ENCODE measurements around the gene CPED1.

Gene CPED1

DNA sequence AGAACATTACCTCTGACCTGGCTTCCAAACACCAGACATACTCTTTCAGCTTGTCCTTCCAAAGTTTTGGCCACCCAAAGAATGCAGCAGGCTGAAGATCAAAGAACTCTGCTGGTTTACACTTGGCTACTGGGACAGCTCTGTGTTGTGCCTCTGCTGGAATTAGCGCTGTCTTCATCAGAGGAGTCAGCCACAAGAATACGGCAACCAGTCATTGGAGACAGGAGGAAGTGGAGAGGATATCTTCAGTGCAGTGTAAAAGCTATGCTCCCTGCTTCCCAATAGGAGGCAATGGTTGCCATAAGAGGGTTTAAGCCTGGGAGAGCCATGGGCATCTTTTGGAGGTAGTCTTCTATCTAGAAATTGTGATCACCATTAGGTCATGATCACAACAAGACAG lies 213.6 kb downstream of the CPED1 start:
- ChIA-PET POLR2A (no interaction called here), CTCF (no interaction called here)
- Histone ChIP-seq H3K27ac (ENCODE audit: extremely low read depth, low read depth, low read length) (no peak overlapping the region), H3K9me3 (ENCODE audit: control insufficient read depth, insufficient read depth, low read depth, low read length) (no peaks in the 10 kb centered on the region), H3K4me3 (ENCODE audit: low read depth, low read length) (no peak overlapping the region), H3K36me3 (ENCODE audit: control insufficient read depth in 2 of 2, insufficient read depth in 1 of 2, low read length in 2 of 2) (no peaks in the 10 kb centered on the region), H3K4me1 (ENCODE audit: control insufficient read depth, insufficient read depth, low read length) (peaks cover 3% of the 10 kb centered on the region; the same call in 1 of the 2 replicates)
- TF ChIP-seq MEIS1 (CRISPR knock-in tag; IDR thresholded peaks at IDR 0.05; ENCODE audit: borderline replicate concordance) (no peak), ZBTB17 (tag by site-specific recombination; IDR thresholded peaks at IDR 0.05) (no peak), YY1 (tag by site-specific recombination; IDR thresholded peaks at IDR 0.05) (no peak), ZNF211 (tag by site-specific recombination; IDR thresholded peaks at IDR 0.05; ENCODE audit: low read depth) (no peak), ZNF521 (tag by site-specific recombination; IDR thresholded peaks at IDR 0.05) (no peak), ZNF785 (tag by site-specific recombination; IDR thresholded peaks at IDR 0.05) (no peak)

DNA sequence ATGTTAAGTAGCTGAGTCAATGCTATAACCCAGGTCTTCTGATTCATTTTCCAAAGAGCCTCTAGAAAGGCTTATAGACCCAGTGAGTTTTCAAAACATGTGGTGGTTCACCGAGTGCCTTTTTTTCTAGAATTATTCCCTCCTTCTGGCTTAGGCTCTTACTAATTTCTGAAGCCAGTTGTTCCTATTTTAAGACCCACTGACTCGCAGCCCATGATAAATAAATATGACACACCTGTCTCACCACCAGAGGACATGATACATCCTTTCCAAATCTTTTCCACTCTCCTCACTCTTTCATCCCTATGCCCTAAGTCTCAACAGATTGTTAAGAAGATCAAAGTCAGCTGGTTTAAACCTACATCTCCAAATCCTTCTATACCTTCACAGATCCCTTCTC lies 214.3 kb downstream of the CPED1 start:
- Histone ChIP-seq H3K4me3 (ENCODE audit: low read depth, low read length) (no peak overlapping the region), H3K9me3 (ENCODE audit: control insufficient read depth, insufficient read depth, low read depth, low read length) (no peaks in the 10 kb centered on the region), H3K4me1 (ENCODE audit: control insufficient read depth, insufficient read depth, low read length) (peaks cover 3% of the 10 kb centered on the region; the same call in 1 of the 2 replicates), H3K27ac (ENCODE audit: extremely low read depth, low read depth, low read length) (no peak overlapping the region), H3K36me3 (ENCODE audit: control insufficient read depth in 2 of 2, insufficient read depth in 1 of 2, low read length in 2 of 2) (no peaks in the 10 kb centered on the region)
- ChIA-PET CTCF (no interaction called here), POLR2A (no interaction called here)
- TF ChIP-seq ZNF473 (tag by site-specific recombination; IDR thresholded peaks at IDR 0.05), result no peak
- no peak for TF ChIP-seq ZNF624 (tag by site-specific recombination; IDR thresholded peaks at IDR 0.05)
- no peak for TF ChIP-seq ZNF558 (tag by site-specific recombination; IDR thresholded peaks at IDR 0.05)
- TF ChIP-seq, protein P1, sequence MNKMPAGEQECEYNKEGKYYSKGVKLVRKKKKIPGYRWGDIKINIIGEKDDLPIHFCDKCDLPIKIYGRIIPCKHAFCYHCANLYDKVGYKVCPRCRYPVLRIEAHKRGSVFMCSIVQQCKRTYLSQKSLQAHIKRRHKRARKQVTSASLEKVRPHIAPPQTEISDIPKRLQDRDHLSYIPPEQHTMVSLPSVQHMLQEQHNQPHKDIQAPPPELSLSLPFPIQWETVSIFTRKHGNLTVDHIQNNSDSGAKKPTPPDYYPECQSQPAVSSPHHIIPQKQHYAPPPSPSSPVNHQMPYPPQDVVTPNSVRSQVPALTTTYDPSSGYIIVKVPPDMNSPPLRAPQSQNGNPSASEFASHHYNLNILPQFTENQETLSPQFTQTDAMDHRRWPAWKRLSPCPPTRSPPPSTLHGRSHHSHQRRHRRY (tag by site-specific recombination; IDR thresholded peaks at IDR 0.05), result no peak
- no peak for TF ChIP-seq ZNF843 (tag by site-specific recombination; IDR thresholded peaks at IDR 0.05)
- TF ChIP-seq IKZF3 (tag by site-specific recombination; IDR thresholded peaks at IDR 0.05), result no peak
- TF ChIP-seq BCL11B (tag by site-specific recombination; IDR thresholded peaks at IDR 0.05; ENCODE audit: low read depth), result no peak
- TF ChIP-seq ZNF2 (tag by site-specific recombination; IDR thresholded peaks at IDR 0.05), result no peak
- TF ChIP-seq ZNF221 (tag by site-specific recombination; IDR thresholded peaks at IDR 0.05; ENCODE audit: borderline replicate concordance), result no peak
- TF ChIP-seq ZNF155 (tag by site-specific recombination; IDR thresholded peaks at IDR 0.05), result no peak
- no peak for TF ChIP-seq WT1 (tag by site-specific recombination; IDR thresholded peaks at IDR 0.05)

DNA sequence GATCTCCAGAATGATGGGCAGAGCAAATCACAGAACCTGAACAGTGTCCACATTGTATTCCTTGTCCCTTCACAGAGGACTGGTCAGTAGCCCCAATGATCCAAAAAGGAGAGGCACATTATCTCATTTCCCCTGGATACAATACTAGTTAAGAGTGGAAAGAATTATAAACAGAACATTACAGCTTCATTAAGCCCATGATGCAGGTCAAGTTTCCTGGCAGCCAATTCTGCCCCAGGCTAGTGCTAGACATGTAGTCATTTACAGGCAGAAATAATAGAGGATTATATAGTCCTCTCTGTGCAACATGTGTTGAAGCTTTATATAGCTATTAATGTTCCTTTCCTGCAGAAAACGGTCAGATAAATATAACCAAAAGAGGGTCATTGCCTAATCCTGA lies 216.0 kb downstream of the CPED1 start:
- Histone ChIP-seq H3K9me3 (ENCODE audit: control insufficient read depth, insufficient read depth, low read depth, low read length) (no peaks in the 10 kb centered on the region), H3K36me3 (ENCODE audit: control insufficient read depth in 2 of 2, insufficient read depth in 1 of 2, low read length in 2 of 2) (no peaks in the 10 kb centered on the region), H3K27ac (ENCODE audit: extremely low read depth, low read depth, low read length) (no peak overlapping the region), H3K4me1 (ENCODE audit: control insufficient read depth, insufficient read depth, low read length) (peaks cover 3% of the 10 kb centered on the region; the same call in 1 of the 2 replicates), H3K4me3 (ENCODE audit: low read depth, low read length) (no peak overlapping the region)
- ChIA-PET POLR2A (no interaction called here), CTCF (no interaction called here)
- TF ChIP-seq ZNF626 (tag by site-specific recombination; IDR thresholded peaks at IDR 0.05) (no peak), ZNF768 (tag by site-specific recombination; IDR thresholded peaks at IDR 0.05) (no peak), ZNF585B (tag by site-specific recombination; IDR thresholded peaks at IDR 0.05) (no peak), KLF16 (tag by site-specific recombination; IDR thresholded peaks at IDR 0.05) (no peak), ZNF548 (tag by site-specific recombination; IDR thresholded peaks at IDR 0.05) (no peak), ZNF843 (tag by site-specific recombination; IDR thresholded peaks at IDR 0.05) (0 out of 2 replicates have a peak, but pooled peaks have one; percentile 30), SCRT2 (tag by site-specific recombination; IDR thresholded peaks at IDR 0.05) (peak; percentile 83)
- TF ChIP-seq, protein P2, sequence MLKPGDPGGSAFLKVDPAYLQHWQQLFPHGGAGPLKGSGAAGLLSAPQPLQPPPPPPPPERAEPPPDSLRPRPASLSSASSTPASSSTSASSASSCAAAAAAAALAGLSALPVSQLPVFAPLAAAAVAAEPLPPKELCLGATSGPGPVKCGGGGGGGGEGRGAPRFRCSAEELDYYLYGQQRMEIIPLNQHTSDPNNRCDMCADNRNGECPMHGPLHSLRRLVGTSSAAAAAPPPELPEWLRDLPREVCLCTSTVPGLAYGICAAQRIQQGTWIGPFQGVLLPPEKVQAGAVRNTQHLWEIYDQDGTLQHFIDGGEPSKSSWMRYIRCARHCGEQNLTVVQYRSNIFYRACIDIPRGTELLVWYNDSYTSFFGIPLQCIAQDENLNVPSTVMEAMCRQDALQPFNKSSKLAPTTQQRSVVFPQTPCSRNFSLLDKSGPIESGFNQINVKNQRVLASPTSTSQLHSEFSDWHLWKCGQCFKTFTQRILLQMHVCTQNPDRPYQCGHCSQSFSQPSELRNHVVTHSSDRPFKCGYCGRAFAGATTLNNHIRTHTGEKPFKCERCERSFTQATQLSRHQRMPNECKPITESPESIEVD (tag by site-specific recombination; IDR thresholded peaks at IDR 0.05), result 0 out of 2 replicates have a peak, but pooled peaks have one; percentile 23
- TF ChIP-seq, protein P3, sequence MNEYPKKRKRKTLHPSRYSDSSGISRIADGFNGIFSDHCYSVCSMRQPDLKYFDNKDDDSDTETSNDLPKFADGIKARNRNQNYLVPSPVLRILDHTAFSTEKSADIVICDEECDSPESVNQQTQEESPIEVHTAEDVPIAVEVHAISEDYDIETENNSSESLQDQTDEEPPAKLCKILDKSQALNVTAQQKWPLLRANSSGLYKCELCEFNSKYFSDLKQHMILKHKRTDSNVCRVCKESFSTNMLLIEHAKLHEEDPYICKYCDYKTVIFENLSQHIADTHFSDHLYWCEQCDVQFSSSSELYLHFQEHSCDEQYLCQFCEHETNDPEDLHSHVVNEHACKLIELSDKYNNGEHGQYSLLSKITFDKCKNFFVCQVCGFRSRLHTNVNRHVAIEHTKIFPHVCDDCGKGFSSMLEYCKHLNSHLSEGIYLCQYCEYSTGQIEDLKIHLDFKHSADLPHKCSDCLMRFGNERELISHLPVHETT (tag by site-specific recombination; IDR thresholded peaks at IDR 0.05), result no peak
- TF ChIP-seq, protein P4, sequence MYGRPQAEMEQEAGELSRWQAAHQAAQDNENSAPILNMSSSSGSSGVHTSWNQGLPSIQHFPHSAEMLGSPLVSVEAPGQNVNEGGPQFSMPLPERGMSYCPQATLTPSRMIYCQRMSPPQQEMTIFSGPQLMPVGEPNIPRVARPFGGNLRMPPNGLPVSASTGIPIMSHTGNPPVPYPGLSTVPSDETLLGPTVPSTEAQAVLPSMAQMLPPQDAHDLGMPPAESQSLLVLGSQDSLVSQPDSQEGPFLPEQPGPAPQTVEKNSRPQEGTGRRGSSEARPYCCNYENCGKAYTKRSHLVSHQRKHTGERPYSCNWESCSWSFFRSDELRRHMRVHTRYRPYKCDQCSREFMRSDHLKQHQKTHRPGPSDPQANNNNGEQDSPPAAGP (tag by site-specific recombination; IDR thresholded peaks at IDR 0.05), result no peak
- TF ChIP-seq, protein P5, sequence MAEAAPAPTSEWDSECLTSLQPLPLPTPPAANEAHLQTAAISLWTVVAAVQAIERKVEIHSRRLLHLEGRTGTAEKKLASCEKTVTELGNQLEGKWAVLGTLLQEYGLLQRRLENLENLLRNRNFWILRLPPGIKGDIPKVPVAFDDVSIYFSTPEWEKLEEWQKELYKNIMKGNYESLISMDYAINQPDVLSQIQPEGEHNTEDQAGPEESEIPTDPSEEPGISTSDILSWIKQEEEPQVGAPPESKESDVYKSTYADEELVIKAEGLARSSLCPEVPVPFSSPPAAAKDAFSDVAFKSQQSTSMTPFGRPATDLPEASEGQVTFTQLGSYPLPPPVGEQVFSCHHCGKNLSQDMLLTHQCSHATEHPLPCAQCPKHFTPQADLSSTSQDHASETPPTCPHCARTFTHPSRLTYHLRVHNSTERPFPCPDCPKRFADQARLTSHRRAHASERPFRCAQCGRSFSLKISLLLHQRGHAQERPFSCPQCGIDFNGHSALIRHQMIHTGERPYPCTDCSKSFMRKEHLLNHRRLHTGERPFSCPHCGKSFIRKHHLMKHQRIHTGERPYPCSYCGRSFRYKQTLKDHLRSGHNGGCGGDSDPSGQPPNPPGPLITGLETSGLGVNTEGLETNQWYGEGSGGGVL (tag by site-specific recombination; IDR thresholded peaks at IDR 0.05), result no peak
